GM21717 (cell line): Measurements from ENCODE around the gene WDR73.
"Not testable (repeated sequence)": the region's sequence is repeated elsewhere in the genome, so short reads cannot be mapped to it uniquely, and the experiment has no call there.

Source experiments
- ATAC-seq: cut with Tn5 transposase; IDR thresholded peaks from one replicate; pipeline ENCODE4 v1.9.1; 2021; ENCODE audit warnings: mild to moderate bottlenecking, moderate library complexity; ENCODE audit not compliant: unreplicated experiment

WDR73 gene

DNA sequence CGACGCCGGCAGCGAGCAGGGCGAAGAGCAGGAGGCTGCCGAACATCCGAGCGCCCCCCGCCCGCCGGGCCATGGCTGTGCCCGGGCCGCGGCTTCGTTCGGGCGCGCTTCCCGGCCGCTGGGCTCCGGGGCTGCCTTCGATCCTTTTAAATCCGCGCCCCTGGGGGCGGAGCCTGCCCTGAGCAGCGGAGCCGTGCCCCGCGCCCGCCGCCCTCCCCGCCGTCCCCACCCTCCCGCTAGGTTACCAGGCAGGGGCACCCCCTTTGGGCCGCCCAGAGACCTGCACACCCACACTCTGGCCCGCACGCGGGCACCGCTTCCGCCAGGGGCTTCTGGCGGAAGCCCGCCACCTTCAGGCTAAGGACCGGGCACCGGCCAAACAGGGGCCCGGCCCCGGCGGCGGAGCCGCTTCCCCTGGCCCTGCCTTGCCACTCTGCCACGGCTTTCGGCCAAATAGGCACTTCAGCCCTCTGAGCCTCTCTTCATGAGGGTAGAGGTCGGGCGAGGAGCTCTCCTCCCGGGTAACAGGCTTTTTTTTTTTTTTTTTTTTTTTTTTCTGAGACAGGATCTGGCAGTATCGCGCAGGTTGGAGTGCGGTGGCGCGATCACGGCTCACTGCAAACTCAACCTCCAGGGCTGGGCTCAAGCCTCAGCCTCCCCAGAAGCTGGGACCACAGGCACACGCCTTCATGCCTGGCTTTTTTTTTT, 4.2 kb upstream of the WDR73 start, which contains the start of gene NMB:
Gene NMB (minus strand): TSS at position 120 of the 708 bp plus-strand sequence. CDS start 47 bp downstream, at position 73.
- peak; percentile 55 for ATAC-seq

DNA sequence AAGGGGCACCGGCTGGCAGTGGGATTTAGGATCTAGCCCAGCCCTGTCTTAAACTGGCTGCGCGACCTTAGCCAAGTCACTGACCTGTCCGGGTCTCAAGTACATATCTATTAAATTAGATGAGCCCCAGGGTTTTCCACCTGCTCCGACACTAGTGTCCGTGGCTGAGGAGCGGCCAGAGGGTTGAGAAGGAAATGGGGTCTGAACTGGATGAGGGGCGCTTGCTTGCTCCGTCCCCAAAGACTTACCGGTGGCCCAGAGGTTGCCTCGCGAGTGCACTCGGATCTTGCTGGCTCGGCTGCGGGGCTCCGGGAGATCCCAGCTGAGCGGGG, 3.6 kb upstream of the WDR73 start:
- ATAC-seq: no peak

DNA sequence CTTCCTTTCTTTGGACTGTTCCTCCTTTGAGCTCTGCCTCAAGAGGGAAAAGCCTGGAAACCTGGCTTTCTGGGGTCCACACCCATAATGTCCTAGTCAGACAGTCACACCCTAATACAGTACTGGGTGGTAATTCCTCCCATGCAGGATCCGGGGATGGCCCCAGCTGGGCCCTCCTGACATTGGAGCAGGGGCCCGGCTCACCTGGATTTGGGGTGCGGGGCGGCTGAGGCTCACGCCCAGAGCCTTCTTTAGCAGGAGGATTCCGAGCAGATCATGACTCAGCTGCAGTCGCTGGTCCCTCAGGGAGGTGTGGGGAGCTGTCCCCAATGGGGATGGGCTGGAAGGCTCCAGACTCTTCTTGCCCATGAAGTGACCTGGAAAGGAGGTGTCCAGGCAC, 2.9 kb upstream of the WDR73 start:
- no peak for ATAC-seq

DNA sequence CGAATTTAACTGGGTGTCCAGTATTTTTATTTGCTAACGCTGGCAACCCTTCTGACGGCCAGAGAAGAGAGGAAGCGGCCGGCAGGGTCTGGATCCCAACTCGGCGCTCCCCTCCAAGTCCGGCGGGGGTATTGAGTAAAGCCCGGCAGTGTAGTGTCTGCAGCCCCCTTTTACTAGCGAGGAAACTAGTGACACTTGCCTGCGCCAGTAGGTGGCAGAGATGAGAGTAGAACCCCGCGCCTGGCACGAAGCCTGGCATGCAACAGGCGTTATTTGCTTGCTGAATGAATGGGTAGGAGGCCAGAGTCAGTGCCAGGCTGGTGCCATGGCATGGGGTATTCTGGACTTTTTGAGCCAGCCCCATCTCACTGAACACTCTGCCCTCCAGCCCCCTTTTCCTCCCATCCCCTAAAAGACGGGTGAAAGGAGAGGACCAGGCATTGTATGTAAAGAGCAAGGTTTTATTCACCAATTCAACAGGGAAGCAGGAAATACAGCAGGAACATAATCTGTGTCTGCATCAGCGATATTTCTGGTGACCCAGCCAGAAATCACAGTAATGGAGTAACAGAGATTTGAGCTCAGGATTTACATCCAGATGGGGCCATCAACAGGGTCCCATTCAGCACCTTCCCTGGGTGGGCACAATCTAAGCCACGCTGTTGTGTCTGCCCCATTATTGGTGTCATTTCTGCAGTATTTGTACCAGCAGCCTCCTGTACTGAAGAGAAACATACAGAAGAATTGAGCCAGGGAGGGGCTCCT, 788 bp upstream of the WDR73 start:
- ATAC-seq: no peak

DNA sequence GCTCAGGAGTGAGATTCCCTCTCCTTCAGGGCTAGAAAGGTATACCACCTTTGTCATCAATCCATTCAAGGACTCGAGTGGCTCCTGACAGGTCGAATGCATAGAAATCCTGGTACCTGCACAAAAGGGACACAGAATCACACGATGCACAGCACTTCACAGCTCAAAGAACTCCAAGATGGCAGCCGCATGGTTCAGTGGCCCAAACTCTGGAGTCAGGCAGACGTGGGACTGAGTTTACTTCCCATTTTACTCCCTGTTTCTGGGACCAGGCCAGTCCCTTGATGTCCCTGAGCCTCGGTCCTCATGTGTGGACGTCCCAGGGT, 536 bp downstream of the WDR73 start:
- ATAC-seq: no peak

DNA sequence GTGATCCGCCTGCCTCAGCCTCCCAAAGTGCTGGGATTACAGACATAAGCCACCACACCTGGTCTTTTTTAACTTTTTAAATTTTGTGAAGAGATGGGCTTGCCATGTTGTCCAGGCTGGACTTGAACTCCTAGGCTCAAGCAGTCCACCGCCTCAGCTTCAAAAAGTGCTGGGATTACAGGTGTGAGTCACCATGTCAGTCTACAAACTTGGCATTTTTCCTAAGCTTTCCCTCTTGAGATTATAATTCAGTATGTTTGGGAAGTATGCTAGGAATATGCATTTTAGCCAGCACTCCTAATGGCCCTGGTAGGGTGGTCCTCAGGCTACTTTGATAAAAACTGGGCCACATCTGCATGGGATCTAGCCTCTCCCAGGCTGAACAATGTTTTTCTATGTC, 4.4 kb downstream of the WDR73 start:
- ATAC-seq: no peak

DNA sequence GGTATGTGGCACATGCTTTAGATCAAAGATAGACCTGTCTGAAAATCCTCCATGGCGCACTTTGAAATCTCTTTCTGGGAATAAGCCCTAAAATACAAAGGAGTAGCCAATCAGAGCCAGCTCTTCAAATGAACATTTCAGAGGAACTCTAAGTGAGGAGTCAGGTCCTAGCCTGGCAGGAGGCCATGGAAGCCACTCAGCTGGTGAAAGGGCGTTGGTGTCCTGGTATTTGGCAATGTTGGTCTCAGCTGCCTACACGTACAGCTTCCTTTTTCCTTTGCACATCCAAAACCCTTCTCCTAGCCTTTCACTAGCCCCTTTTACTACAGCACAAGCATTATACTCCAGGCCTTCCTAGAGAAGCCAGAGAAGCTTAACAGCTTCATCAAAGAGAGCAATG, 5.5 kb downstream of the WDR73 start:
- ATAC-seq: no peak

DNA sequence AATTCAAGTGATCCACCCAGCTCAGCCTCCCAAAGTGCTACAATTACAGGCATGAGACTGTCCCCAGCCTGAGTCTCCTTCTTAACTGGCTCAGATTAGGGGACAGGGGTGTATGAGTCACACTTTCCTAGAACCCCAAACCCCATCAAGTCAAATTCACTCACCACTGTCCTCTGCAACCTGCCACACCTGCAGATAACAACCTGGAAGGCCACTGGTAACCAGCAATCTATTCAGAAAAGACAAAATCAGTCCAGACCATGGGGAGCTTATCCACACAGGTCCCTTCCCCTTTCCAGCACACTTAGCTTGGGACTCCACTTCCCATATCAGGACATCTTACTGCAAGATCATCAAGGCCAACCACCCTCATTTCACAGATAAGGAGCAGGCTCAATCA, 6.4 kb downstream of the WDR73 start:
- ATAC-seq: no peak

DNA sequence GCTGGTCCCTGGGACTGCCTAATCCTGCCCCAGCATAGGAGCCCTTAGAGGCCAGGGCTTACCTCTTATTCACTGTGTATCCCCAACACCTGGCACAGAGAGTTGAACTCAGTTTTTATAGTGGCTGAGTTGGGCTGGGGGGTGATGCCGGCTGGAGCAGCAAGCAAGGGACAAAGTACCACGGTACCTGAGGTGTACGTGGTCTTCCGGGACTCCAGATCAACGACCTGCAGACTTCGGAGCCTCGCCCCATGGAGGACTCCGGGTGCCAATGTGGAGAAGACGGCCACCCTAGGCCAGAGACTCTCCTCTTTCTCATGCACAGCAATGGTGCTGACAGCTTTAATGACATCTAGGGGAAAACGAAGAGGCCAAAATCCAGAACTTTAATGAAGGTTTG, 8.1 kb downstream of the WDR73 start:
- ATAC-seq: no peak

DNA sequence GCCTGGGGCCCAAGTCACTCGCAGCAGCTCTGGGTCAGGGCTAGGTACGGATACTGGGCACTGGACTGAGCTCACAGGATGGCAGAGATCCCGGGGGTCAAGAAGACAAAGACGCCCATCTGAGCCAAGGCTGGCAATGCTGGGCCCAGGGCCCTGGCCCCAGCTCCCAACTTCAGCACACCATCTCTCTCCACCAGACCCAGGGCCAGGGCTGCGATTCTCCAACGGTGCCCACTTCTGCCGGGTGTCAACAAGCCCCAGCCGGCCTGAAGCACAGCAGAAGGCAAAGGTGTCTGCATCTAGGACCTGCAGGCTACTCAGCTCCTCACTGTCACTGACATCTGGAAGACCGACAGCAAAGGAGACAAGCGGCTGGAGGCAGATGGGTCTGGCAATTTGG, 8.6 kb downstream of the WDR73 start:
- ATAC-seq: no peak

DNA sequence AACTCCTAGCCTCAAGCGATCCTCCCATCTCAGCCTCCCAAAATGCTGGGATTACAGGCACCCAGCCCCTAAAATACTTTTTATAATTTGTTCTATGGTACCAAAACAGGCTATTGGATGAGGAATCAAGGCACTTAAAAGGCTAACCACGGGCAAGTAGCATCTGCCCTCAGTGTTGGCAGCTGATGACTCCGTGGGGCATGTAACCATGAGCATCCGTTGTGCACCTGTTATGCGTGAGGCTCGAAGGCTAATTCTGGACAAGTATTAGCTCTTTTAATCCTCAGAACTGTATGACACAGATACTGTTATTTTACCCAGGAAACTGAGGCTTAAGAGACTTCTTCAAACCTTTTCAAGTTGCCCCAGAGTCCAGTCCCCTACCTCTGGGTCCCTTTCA, 10.2 kb downstream of the WDR73 start:
- no peak for ATAC-seq

DNA sequence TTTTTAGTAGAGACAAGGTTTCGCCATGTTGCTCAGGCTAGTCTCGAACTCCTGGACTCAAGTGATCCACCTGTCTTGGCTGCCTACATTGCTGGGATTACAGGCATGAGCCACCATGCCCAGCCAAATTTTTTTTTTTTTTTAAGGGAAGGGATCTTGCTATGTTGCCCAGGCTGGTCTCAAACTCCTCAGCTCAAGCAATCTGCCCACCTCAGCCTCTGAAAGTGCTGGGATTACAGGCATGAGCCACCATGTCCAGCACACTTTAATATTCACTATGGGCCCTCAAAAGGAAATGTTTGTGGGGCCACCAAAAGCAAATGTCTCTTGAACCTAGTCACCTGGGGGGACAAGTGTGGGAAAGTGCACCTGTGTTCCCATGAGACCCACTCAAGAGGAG, 11.4 kb downstream of the WDR73 start:
- not testable (repeated sequence) for ATAC-seq

DNA sequence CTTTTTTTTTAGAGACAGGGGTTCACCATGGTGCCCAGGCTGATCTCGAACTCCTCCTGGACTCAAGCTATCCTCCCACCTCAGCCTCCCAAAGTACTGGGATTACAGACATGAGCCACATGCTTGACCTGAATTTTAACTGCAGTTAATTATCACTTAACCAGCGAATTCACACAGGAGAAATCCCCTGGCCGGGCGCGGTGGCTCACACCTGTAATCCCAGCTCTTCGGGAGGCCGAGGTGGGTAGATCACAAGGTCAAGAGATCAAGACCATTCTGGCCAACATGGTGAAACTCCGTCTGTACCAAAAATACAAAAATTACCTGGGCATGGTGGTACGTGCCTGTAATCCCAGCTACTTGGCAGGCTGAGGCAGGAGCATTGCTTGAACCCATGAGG, 12.2 kb downstream of the WDR73 start:
- not testable (repeated sequence) for ATAC-seq

DNA sequence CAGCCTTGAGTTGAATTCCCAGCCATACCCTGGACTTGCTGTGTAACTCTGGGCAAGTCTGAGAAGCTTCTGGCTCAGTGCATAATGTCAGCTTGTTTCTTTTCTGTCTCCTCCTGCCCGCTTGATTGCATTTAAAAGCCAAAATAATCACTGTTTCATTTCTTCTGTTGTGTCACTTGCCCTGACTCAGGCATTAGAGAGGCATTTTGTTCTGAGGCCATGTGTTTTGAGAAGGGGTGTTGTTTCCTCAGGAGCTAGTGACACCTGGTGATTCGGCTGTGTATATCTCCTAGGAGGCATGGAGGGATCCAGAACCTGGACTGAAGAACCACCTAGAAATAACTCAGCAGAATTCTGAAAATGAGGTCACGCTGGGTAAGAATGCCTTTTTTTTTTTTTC, 16.0 kb downstream of the WDR73 start:
- ATAC-seq: no peak

DNA sequence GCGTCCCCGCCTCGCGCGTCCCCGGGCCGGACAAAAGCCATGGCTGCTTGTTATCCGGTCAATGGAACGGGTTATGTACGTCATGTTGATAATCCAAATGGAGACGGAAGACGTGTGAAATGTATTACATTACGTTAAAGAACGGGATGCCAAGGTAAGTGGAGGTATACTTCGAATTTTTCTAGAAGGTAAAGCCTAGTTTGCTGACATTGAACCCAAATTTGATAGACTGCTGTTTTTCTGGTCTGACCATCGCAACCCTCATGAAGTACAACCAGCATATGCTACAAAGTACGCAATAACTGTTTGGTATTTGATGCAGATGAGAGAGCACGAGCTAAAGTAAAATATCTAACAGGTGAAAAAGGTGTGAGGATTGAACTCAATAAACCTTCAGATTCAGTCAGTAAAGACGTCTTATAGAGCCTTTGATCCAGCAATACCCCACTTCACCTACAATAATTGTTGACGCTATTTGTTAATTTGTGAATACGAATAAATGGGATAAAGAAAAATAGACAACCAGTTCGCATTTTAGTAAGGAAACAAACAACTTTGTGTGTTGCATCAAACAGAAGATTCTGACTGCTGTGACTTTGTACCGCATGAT, 19.8 kb downstream of the WDR73 start:
- no peak for ATAC-seq

DNA sequence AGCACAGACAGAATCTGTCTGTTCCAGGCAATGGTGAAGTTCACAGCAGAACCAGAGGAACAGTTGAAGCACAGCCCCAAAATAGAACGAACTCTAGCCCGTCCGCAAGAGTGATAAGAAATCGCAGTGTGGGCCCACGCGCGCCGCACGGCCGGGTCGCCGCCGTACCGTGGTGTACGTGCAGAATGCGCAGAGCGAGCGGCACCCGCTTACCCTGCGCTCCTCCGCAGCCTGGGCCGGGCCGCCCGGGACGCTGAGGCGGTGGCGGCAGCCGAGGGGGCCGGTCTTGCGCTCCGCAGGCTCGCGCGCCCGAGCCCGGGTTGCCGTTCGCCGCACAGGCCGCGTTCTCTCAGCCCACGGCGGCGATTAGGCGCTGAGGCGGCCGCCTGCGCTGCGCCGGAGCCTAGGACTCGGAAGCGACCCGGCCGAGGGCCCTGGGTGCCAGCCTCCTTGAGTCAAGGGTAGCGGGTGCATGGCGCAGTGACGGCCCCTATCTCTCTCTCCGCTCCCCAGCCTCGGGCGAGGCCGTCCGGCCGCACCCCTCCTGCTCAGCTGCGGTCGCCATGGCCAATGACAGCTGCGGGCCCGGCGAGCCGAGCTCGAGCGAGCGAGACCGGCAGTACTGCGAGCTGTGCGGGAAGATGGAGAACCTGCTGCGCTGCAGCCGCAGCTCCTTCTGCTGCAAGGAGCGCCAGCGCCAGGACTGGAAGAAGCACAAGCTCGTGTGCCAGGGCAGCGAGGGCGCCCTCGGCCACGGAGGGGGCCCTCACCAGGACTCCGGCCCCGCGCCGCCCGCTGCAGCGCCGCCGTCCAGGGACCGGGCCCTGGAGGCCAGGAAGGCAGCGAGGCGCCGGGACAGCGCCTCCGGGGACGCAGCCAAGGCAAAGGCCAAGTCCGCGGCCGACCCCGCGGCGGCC, 20.5 kb downstream of the WDR73 start:
- ATAC-seq: peak; percentile 36

DNA sequence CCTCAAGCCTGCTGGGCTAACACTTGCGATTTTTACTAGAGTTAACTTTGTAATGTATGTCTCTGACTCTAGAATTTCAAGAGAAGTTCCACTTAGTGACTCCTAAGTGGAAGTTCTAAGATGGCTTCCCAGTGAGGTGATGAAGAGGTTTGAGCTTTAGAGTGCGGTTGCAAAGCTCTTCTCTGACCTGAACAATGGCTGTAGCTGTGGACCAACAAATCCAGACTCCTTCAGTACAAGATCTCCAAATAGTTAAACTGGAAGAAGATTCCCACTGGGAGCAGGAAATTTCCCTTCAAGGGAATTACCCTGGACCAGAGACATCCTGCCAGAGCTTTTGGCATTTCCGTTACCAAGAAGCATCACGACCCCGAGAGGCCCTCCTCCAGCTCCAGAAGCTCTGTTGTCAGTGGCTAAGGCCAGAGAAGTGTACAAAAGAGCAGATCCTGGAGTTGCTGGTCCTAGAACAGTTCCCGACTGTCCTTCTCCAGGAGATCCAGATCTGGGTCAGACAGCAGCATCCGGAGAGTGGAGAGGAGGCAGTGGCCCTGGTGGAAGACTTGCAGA, 22.3 kb downstream of the WDR73 start:
- no peak for ATAC-seq

DNA sequence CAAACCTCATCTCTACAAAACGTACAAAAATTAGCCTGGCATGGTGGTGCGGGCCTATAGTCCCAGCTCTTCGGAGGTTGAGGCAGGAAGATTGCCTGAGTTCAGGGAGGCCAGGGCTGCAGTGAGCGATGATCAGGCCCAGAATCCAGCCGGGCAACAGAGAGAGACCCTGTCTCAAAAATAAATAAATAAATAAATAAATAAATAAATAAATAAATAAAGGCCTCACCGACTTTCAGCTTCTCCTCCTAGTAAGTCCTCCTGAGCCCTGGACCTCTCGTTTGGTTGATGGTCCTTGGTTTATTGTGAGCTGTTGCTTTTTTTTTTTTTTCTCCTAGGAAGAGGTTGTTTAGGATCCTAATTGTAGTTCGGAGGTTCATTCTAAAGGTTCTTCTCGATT, 25.1 kb downstream of the WDR73 start:
- no peak for ATAC-seq

DNA sequence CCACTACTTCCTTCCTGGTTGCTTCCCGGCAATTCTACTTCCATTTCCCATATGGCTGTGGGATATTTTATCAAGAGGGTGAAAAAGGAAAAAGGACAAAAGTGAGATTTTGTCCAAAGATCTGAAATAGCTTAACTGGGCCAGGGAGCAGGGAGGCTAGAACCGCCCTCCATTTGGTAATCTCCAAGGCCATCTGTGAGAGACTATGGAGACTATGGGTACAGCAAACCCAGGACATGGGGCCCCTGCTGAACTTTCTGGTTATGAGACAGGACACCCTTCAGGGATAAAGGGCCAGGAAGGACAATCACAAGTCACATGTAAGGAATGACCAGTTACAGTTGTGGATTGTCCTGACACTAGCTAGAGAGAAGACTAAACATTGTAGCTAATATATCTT, 29.0 kb downstream of the WDR73 start:
- no peak for ATAC-seq

DNA sequence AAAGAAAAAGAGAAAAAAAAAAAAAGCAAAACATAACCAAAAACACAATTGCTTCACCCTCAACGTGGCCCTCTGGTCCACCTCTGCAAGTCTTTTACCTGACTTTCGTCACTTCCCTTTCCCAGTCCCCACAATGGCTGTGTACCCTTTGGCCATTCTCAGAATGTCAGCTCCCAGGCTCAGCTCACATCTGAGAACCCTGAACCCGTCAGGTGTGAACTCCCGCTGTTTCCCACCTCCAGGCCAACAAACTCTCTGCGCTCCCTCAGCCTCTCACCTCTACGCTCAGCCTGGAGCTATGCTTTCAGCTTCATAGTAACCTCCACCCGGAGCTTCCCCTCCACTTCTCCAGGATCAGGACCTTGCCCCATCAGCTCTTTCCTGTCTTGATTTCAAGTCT, 29.7 kb downstream of the WDR73 start:
- no peak for ATAC-seq

DNA sequence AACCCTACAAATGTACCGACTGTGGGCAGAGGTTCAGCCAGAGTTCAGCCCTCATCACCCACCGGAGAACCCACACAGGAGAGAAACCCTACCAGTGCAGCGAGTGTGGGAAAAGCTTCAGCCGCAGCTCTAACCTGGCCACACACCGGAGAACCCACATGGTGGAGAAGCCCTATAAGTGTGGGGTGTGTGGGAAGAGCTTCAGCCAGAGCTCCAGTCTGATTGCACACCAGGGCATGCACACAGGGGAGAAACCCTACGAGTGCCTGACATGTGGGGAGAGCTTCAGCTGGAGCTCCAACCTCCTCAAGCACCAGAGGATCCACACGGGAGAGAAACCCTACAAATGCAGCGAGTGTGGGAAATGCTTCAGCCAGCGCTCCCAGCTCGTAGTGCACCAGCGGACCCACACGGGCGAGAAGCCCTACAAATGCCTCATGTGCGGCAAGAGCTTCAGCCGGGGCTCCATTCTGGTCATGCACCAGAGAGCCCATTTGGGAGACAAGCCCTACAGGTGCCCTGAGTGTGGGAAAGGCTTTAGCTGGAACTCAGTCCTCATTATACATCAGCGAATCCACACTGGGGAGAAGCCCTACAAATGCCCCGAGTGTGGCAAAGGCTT, 32.6 kb downstream of the WDR73 start:
- no peak for ATAC-seq
